Nephron (organoid): ENCODE results near the gene SUPT3H.

Experiments used
- H3K27ac Mint-ChIP-seq, 3 experiments: 2 replicates each; pipeline ENCODE4 v1.8.0; 2020; ENCODE audit warnings: mixed read lengths in 3 of 3, mild to moderate bottlenecking in 2 of 3, moderate library complexity in 1 of 3
- H3K27me3 Mint-ChIP-seq: 2 replicates; pipeline ENCODE4 v1.8.0; 2021; ENCODE audit warnings: low read depth, mild to moderate bottlenecking, moderate library complexity, mixed read lengths
- H3K36me3 Mint-ChIP-seq: 2 replicates; pipeline ENCODE4 v1.8.0; 2020; ENCODE audit warnings: low read depth, mixed read lengths
- H3K4me1 Mint-ChIP-seq: 2 replicates; pipeline ENCODE4 v1.8.0; 2020; ENCODE audit warnings: mixed read lengths
- H3K4me3 Mint-ChIP-seq, 3 experiments: 2 replicates each; pipeline ENCODE4 v1.8.0; 2020; ENCODE audit warnings: mild to moderate bottlenecking in 3 of 3, mixed read lengths in 3 of 3, moderate library complexity in 2 of 3
- H3K9me3 Mint-ChIP-seq: 2 replicates; pipeline ENCODE4 v1.8.0; 2020; ENCODE audit warnings: mixed read lengths
- TF ChIP-seq, protein P1 (sequence below), 3 experiments: fragments of 200-600 bp; sonication (generic); IDR thresholded peaks; one replicate each; pipeline ENCODE4 v1.5.0; 2021; ENCODE audit warnings: antibody characterized with exemption in 3 of 3; ENCODE audit not compliant: unreplicated experiment in 3 of 3

The SUPT3H gene

DNA sequence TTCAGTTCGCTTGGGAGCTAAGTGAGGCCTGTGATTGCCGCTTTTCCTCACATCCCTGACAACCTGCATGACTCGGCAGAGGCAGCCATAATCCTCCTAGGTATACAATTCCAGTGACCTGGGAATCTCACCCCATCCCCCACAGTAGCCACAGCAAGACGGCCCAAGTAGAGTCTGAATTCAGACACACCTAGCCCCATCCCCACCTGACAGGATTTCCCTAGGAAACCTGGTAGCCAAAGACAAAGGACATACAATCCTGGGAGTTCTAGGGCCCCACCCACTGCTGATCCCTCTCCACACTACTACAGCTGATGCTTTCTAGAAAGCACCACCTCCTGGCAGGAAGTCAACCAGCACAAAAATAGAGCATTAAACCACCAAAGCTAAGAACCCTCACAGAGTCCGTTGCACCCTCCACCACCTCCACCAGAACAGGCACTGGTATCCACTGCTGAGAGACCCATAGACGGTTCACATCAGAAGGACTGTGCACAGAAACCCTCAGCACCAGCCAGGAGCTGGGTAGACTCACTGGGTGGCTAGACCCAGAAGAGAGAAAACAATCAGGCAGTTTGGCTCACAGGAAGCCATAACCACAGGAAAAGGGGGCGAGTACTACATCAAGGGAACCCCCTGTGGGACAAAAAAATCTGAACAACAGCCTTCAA, 67.5 kb downstream of the SUPT3H start:
- H3K4me1 Mint-ChIP-seq = no peaks in the 10 kb centered on the region
- H3K27me3 Mint-ChIP-seq = no peaks in the 10 kb centered on the region
- H3K9me3 Mint-ChIP-seq = peaks cover 56% of the 10 kb centered on the region
- H3K27ac Mint-ChIP-seq = no peak overlapping the region
- H3K36me3 Mint-ChIP-seq = peaks cover 58% of the 10 kb centered on the region
- TF ChIP-seq, protein P1, sequence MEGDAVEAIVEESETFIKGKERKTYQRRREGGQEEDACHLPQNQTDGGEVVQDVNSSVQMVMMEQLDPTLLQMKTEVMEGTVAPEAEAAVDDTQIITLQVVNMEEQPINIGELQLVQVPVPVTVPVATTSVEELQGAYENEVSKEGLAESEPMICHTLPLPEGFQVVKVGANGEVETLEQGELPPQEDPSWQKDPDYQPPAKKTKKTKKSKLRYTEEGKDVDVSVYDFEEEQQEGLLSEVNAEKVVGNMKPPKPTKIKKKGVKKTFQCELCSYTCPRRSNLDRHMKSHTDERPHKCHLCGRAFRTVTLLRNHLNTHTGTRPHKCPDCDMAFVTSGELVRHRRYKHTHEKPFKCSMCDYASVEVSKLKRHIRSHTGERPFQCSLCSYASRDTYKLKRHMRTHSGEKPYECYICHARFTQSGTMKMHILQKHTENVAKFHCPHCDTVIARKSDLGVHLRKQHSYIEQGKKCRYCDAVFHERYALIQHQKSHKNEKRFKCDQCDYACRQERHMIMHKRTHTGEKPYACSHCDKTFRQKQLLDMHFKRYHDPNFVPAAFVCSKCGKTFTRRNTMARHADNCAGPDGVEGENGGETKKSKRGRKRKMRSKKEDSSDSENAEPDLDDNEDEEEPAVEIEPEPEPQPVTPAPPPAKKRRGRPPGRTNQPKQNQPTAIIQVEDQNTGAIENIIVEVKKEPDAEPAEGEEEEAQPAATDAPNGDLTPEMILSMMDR (IDR thresholded peaks at IDR 0.05; ENCODE audit: unreplicated experiment in 3 of 3) = no peak
- H3K4me3 Mint-ChIP-seq = no peak overlapping the region

DNA sequence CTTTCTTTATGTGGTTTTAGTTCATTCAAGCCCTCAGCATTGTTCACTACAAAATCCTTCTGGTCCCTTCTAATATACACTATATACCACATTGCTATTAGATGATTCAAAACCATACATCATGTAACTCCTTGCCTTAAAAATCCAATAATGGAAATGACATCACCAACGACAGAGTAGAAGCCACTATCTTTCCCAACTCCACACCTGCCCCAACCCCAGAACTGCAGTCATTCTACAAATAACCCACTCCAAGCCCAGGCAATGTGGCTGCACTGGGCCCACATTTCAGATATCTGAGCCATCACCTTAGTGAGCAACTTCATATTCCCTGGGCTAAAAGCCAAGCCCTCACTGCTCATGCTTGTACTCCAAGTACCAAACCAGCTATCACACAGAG, 72.2 kb downstream of the SUPT3H start:
- peaks cover 47% of the 10 kb centered on the region for H3K36me3 Mint-ChIP-seq
- H3K4me3 Mint-ChIP-seq = no peak overlapping the region
- H3K27me3 Mint-ChIP-seq = no peaks in the 10 kb centered on the region
- TF ChIP-seq, protein P1 (IDR thresholded peaks at IDR 0.05; ENCODE audit: unreplicated experiment in 3 of 3) = no peak
- no peak overlapping the region for H3K27ac Mint-ChIP-seq
- peaks cover 37% of the 10 kb centered on the region for H3K9me3 Mint-ChIP-seq
- no peaks in the 10 kb centered on the region for H3K4me1 Mint-ChIP-seq

DNA sequence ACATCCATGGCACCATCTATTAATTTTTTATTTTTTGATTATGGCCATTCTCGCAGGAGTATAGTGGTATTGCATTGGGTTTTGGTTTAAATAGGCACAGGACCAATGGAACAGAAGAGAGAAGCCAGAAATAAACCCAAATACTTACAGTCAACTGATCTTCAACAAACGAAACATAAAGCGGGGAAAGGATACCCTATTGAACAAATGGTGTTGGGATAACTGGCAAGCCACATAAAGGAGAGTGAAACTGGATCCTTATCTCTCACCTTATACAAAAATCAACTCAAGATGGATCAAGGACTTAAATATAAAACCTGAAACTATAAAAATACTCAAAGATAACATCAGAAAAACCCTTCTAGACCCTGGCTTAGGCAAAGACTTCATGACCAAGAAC, 74.9 kb downstream of the SUPT3H start:
- Mint-ChIP-seq H3K4me1 (no peaks in the 10 kb centered on the region), H3K4me3 (no peak overlapping the region), H3K36me3 (peaks cover 29% of the 10 kb centered on the region), H3K27ac (no peak overlapping the region), H3K27me3 (no peaks in the 10 kb centered on the region), H3K9me3 (peaks cover 23% of the 10 kb centered on the region)
- TF ChIP-seq, protein P1 (IDR thresholded peaks at IDR 0.05; ENCODE audit: unreplicated experiment in 3 of 3) = no peak

DNA sequence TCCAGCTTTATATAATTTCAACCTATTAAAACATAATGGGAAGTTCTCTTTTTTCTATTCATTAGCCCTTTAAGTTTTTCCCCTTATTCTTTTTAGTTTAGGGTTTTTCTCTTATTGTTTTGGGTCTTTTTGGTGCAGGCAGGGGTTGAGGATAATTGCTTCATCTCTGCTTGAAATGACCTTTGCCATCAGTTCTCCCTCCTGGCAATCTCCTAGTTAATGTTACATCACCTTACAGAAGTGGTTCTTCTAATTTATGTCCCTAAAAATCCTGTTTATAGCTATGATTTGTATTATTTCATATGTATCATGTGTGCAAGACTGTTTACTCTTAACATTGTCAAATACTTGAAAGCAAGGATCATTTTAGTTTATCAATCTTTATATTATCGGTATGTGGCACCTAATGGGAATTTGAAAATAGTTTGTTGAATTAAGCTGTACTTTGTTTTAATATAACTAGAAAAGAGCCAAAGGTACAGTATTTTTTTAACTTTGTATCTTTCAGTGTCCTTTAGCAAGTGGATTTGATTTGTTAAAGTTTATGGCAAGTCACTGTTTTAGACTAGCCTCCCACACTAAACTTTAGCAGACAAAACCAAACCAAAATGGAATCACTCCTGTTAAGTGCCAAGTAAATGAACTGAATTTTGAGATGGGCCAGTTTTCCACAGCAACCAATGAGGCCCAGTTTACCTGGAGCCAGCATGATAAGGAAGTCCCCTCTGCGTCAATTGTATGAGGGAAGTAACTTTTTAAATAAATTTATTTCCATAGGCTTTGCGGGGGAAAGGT, 76.2 kb downstream of the SUPT3H start:
- peaks cover 23% of the 10 kb centered on the region for H3K36me3 Mint-ChIP-seq
- no peak overlapping the region for H3K27ac Mint-ChIP-seq
- no peak overlapping the region for H3K4me3 Mint-ChIP-seq
- H3K4me1 Mint-ChIP-seq = no peaks in the 10 kb centered on the region
- no peaks in the 10 kb centered on the region for H3K27me3 Mint-ChIP-seq
- peaks cover 15% of the 10 kb centered on the region for H3K9me3 Mint-ChIP-seq
- TF ChIP-seq, protein P1 (IDR thresholded peaks at IDR 0.05; ENCODE audit: unreplicated experiment in 3 of 3) = no peak

DNA sequence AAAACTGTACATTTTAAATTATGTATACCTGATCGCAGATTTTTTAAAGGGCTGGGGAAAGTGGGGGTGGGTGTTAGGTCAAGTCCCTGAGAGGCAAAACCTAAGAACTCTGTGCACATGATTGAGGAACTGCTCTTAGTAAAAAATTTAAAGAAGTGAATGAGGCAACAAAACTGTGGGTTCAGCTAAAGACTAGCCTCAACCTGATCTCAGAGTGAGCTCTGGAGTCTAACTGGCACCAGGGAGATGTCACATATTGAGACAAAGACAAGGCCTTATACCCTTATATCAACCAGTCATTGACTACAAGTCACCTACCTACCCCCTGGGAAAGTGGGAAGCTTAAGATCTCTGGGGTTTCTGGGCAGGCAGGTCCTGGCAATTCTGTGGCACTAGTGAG, 77.0 kb downstream of the SUPT3H start:
- H3K4me1 Mint-ChIP-seq = no peaks in the 10 kb centered on the region
- peak overlapping the region in 1 of 3 experiments; percentile 12 for H3K27ac Mint-ChIP-seq
- no peaks in the 10 kb centered on the region for H3K27me3 Mint-ChIP-seq
- peaks cover 14% of the 10 kb centered on the region for H3K36me3 Mint-ChIP-seq
- TF ChIP-seq, protein P1 (IDR thresholded peaks at IDR 0.05; ENCODE audit: unreplicated experiment in 3 of 3) = no peak
- H3K9me3 Mint-ChIP-seq = peaks cover 9% of the 10 kb centered on the region
- no peak overlapping the region for H3K4me3 Mint-ChIP-seq
